OCI-LY3 (cell line): ENCODE measurements around the gene ERICH3.

Source experiments
- CTCF ChIP-seq: fragments of 200-600, 300-600 bp; sonication (generic); IDR thresholded peaks from 2 replicates; pipeline ENCODE4 v1.5.1; 2014; ENCODE audit warnings: antibody characterized with exemption, low read length, low read depth
- EZH2phosphoT487 ChIP-seq: fragments of 200-600 bp; shearing (Covaris generic); IDR thresholded peaks from 2 replicates; pipeline ENCODE4 v1.6.1; 2018; ENCODE audit warnings: antibody characterized with exemption, mixed run types, low read depth

- TF ChIP-seq CTCF: no peak
- no peak for TF ChIP-seq EZH2phosphoT487
These were observed 4.3 kb upstream of the ERICH3 start for GRCh38 chr1:74677926-74678325.
